Keratinocyte (primary cell): ENCODE results near the gene NOD1. TPM values are rescaled to one million over a fixed set of nuclear protein-coding genes. Genes with fewer than 3 reads are reported as not detected.

Source experiments
- DNase-seq: peaks from one replicate; pipeline ENCODE4 v3.0.0-alpha.2; 2011; ENCODE audit warnings: low read depth, missing footprints, low spot score
- FAIRE-seq: peaks from 2 replicates; lab custom pipeline; 2011; peaks lifted over from hg19 to GRCh38; lab: Jason Lieb, UNC
- H2AFZ ChIP-seq: 2 replicates; pipeline ENCODE4 v1.6.0; 2012; ENCODE audit warnings: low read length, control low read depth, inconsistent platforms; ENCODE audit not compliant: control insufficient read depth
- H3K27ac ChIP-seq: 2 replicates; pipeline ENCODE4 v1.5.1; 2011; ENCODE audit warnings: low read length; ENCODE audit not compliant: control insufficient read depth, insufficient read depth
- H3K27me3 ChIP-seq: 3 replicates; pipeline ENCODE4 v1.6.0; 2011; ENCODE audit warnings: low read length; ENCODE audit not compliant: control insufficient read depth, insufficient read depth; ENCODE audit errors: extremely low read depth
- H3K36me3 ChIP-seq, 2 experiments: 2 replicates in 1 of 2; 3 replicates in 1 of 2; pipeline ENCODE4 v1.5.1; 2011; ENCODE audit warnings: low read length in 2 of 2, mild to moderate bottlenecking in 1 of 2; ENCODE audit not compliant: control insufficient read depth in 2 of 2, insufficient read depth in 2 of 2; ENCODE audit errors: extremely low read depth in 1 of 2
- H3K4me1 ChIP-seq: 3 replicates; pipeline ENCODE4 v1.5.1; 2011; ENCODE audit warnings: low read length; ENCODE audit not compliant: control insufficient read depth, insufficient read depth; ENCODE audit errors: extremely low read depth
- H3K4me2 ChIP-seq: 3 replicates; pipeline ENCODE4 v1.6.0; 2011; ENCODE audit warnings: low read depth, low read length; ENCODE audit not compliant: control insufficient read depth, insufficient read depth; ENCODE audit errors: extremely low read depth
- H3K4me3 ChIP-seq, 3 experiments: fragments of 200-600 bp in 1 of 3; sonication (generic) in 1 of 3; 2 replicates in 2 of 3; 3 replicates in 1 of 3; pipeline ENCODE4 v1.5.1; 2011 to 2016; ENCODE audit warnings: low read length in 3 of 3, mild to moderate bottlenecking in 3 of 3, control low read depth in 2 of 3, inconsistent platforms in 1 of 3, low read depth in 1 of 3, mixed read lengths in 1 of 3, mixed run types in 1 of 3, moderate library complexity in 1 of 3; ENCODE audit not compliant: control insufficient read depth in 2 of 3, insufficient read depth in 2 of 3; ENCODE audit errors: extremely low read depth in 1 of 3
- H3K79me2 ChIP-seq: 2 replicates; pipeline ENCODE4 v1.6.0; 2012; ENCODE audit warnings: low read length; ENCODE audit not compliant: control insufficient read depth, insufficient read depth
- H3K9ac ChIP-seq: 3 replicates; pipeline ENCODE4 v1.6.0; 2011; ENCODE audit warnings: low read length; ENCODE audit not compliant: control insufficient read depth, insufficient read depth; ENCODE audit errors: extremely low read depth
- H3K9me1 ChIP-seq: 3 replicates; pipeline ENCODE4 v1.6.0; 2011; ENCODE audit warnings: low read length; ENCODE audit not compliant: control insufficient read depth, insufficient read depth; ENCODE audit errors: extremely low read depth
- H3K9me3 ChIP-seq: 2 replicates; pipeline ENCODE4 v1.5.1; 2012; ENCODE audit warnings: low read depth, low read length; ENCODE audit not compliant: control insufficient read depth
- H4K20me1 ChIP-seq: 3 replicates; pipeline ENCODE4 v1.6.0; 2011; ENCODE audit warnings: low read length; ENCODE audit not compliant: control insufficient read depth, insufficient read depth; ENCODE audit errors: extremely low read depth
- EZH2 ChIP-seq: IDR thresholded peaks from one replicate; pipeline ENCODE4 v1.6.1; 2012; ENCODE audit warnings: inconsistent platforms, mild to moderate bottlenecking, low read length, moderate library complexity
- dilution Hi-C: fragments of 300-500 bp; cut with MboI; formaldehyde crosslinking; loops from one replicate; pipeline ENCODE4 v1.7.0; 2020; ENCODE audit warnings: low sequenced_read_pairs; ENCODE audit not compliant: extremely low pct_ligation_motif_present
- polyA plus RNA-seq, 5 experiments: library from polyadenylated mRNA; depleted of rRNA in 3 of 5; stranded (reverse) in 3 of 5; stranded (forward) in 1 of 5; unstranded in 1 of 5; fragments of >200 nt; gene quantifications; 1 replicate in 1 of 5; 2 replicates in 3 of 5; 3 replicates in 1 of 5; pipeline versions ENCODE4 v1.2.1 to v1.2.3, GENCODE V29; 2011 to 2012; ENCODE audit warnings: missing spikeins in 2 of 5, low read depth in 1 of 5, low replicate concordance in 1 of 5
- TF ChIP-seq, protein P1 (sequence below), 3 experiments: IDR thresholded peaks in 1 of 3; conservative IDR thresholded peaks in 1 of 3; optimal IDR thresholded peaks in 1 of 3; 2 replicates in 2 of 3; 3 replicates in 1 of 3; pipeline versions ENCODE3 to v1.5.1; 2011; ENCODE audit warnings: low read length in 3 of 3, mild to moderate bottlenecking in 3 of 3, moderate library complexity in 2 of 3, control low read depth in 1 of 3, inconsistent platforms in 1 of 3; ENCODE audit not compliant: insufficient read depth in 2 of 3; ENCODE audit errors: extremely low read depth in 1 of 3

The NOD1 gene
- polyA plus RNA-seq, 1 donor (not counting 4 experiments of a cell fraction or from before 2014, with no cell fraction given): 4.3 TPM

- Histone ChIP-seq H3K9me1 (no peaks in the 10 kb centered on the region), H4K20me1 (no peaks in the 10 kb centered on the region), H3K4me1 (peaks cover 18% of the 10 kb centered on the region), H3K4me2 (no peak overlapping the region), H2AFZ (no peak overlapping the region), H3K27me3 (no peaks in the 10 kb centered on the region), H3K9ac (no peak overlapping the region), H3K27ac (no peak overlapping the region), H3K79me2 (no peaks in the 10 kb centered on the region), H3K4me3 (no peak overlapping the region), H3K9me3 (no peaks in the 10 kb centered on the region), H3K36me3 (no peaks in the 10 kb centered on the region)
- DNase-seq: no peak
- FAIRE-seq: no peak
- dilution Hi-C loops: no loop called here
- TF ChIP-seq, protein P1, sequence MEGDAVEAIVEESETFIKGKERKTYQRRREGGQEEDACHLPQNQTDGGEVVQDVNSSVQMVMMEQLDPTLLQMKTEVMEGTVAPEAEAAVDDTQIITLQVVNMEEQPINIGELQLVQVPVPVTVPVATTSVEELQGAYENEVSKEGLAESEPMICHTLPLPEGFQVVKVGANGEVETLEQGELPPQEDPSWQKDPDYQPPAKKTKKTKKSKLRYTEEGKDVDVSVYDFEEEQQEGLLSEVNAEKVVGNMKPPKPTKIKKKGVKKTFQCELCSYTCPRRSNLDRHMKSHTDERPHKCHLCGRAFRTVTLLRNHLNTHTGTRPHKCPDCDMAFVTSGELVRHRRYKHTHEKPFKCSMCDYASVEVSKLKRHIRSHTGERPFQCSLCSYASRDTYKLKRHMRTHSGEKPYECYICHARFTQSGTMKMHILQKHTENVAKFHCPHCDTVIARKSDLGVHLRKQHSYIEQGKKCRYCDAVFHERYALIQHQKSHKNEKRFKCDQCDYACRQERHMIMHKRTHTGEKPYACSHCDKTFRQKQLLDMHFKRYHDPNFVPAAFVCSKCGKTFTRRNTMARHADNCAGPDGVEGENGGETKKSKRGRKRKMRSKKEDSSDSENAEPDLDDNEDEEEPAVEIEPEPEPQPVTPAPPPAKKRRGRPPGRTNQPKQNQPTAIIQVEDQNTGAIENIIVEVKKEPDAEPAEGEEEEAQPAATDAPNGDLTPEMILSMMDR (optimal IDR thresholded peaks at IDR 0.05 in 1 of 3, IDR thresholded peaks at IDR 0.05 in 1 of 3, conservative IDR thresholded peaks at IDR 0.05 in 1 of 3; ENCODE audit: extremely low read depth in 1 of 3, insufficient read depth in 2 of 3, low read length in 3 of 3): no peak
- TF ChIP-seq EZH2: no peak
These were observed 40.5 kb upstream of the NOD1 start for GRCh38 chr7:30519122-30519521.

DNA sequence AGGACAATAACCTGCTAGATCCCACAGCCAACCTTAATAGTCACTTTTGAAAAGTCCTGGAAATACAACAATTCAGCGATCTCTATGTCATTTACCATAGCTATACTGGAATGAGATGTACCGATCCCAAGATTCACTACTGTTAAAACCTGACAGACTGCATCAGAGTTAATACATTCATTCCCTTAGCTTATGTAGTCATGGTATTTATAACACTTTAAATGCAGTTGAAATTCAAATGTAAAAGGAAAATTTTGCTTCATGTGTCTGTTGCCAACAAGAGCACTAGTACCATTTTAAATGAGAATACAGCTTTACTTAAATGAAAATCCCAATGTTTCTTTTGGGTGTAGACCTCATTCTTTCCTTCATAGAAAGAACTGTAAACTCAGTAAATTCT lies 37.2 kb upstream of the NOD1 start:
- no peaks in the 10 kb centered on the region for H3K9me3 ChIP-seq
- H4K20me1 ChIP-seq: no peaks in the 10 kb centered on the region
- FAIRE-seq (no peak), DNase-seq (no peak)
- H3K27me3 ChIP-seq: no peaks in the 10 kb centered on the region
- H3K9ac ChIP-seq: no peak overlapping the region
- H3K4me3 ChIP-seq: no peak overlapping the region
- H3K4me2 ChIP-seq: no peak overlapping the region
- dilution Hi-C loops: no loop called here
- no peak overlapping the region for H3K27ac ChIP-seq
- no peak for TF ChIP-seq EZH2
- TF ChIP-seq, protein P1 (optimal IDR thresholded peaks at IDR 0.05 in 1 of 3, IDR thresholded peaks at IDR 0.05 in 1 of 3, conservative IDR thresholded peaks at IDR 0.05 in 1 of 3; ENCODE audit: extremely low read depth in 1 of 3, insufficient read depth in 2 of 3, low read length in 3 of 3): no peak
- H3K79me2 ChIP-seq: no peaks in the 10 kb centered on the region
- no peak overlapping the region for H2AFZ ChIP-seq
- H3K4me1 ChIP-seq: peaks cover 7% of the 10 kb centered on the region
- H3K9me1 ChIP-seq: no peaks in the 10 kb centered on the region
- H3K36me3 ChIP-seq: no peaks in the 10 kb centered on the region
